CMK (cell line): ENCODE measurements around the gene PPP1R15A.
A peak's percentile ranks its signal among the peaks of the same experiment; 100 is the strongest.
"Not testable (repeated sequence)": the region's sequence is repeated elsewhere in the genome, so short reads cannot be mapped to it uniquely, and the experiment has no call there.

Source experiments
- DNase-seq: peaks from one replicate; pipeline ENCODE4 v3.0.0-alpha.2; 2010; ENCODE audit warnings: low read depth

Gene PPP1R15A

GRCh38 chr19:48881741-48882657 is 9.8 kb downstream of the PPP1R15A start:
- no peak for DNase-seq

- no peak for DNase-seq
These were observed 11.5 kb downstream of the PPP1R15A start for GRCh38 chr19:48883726-48884125.

GRCh38 chr19:48887861-48888612 is 15.8 kb downstream of the PPP1R15A start:
- DNase-seq = no peak

- not testable (repeated sequence) for DNase-seq
These were observed 17.3 kb downstream of the PPP1R15A start for GRCh38 chr19:48889496-48889895.

DNA sequence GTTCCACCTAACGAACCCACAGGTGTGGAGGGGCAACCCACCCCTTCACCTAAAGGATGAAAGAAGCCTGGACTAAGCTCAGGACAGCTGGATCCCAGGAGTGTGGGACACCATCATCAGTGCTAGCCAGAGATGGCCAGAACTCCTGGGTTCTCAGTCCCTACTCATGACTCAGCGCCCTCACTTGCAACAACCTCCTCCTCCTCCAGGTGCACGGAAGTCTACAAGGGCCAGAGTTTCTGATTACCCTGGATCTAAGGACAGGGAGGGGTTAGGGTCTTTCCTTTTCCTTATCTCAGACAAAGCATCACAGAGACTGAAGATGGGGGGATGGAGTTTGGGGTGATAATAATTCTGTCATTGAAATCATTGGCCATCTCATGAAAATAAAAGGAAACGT is 18.3 kb downstream of the PPP1R15A start:
- no peak for DNase-seq

- no peak for DNase-seq
These were observed 23.0 kb downstream of the PPP1R15A start for GRCh38 chr19:48895226-48895625.

DNA sequence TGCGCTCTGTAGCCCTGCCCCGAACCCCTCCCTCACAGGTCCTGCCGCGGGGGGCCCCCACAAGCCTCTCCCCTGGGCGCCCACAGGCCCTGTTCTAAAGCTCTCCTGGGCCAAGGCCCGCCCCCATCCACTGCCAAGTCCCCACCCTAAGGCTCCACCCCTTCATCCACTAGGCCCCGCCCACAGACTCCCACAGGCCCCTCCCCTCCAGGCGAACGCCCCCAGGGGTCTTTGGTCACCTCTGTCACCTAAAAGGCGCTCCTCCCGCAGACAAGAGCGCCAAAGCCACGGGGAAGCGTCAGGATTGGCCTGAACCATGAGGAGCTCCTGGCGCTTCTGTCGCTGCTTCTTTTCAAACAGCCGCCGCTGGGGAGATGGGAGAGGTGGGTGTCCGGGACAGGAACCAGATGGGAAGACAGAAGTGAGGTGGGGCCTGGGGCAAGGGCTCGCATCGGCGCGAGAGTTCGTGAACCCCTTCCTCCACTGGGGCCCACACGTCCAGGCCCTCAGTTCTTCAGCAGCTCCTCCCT is 24.0 kb downstream of the PPP1R15A start:
- DNase-seq = no peak

DNA sequence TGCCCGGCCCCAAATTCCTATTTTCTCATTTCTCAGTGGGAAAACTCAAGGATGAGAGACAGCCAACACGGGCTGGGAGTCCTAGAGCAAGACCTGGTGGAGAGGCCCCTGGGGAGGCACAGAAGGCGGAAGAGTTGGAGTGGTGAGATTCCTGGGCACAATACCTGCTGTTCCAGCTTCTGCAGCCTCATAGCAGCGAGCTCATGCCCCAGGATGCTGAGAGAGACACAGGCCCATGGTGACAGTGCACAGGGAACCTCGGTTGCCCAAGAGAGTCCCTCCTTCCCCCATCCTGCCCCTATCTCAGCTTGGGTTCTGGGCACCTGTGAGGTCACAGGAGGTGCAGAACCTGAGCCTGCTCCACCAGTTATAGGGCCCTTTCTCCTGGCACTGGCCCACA is 25.0 kb downstream of the PPP1R15A start:
- no peak for DNase-seq

DNA sequence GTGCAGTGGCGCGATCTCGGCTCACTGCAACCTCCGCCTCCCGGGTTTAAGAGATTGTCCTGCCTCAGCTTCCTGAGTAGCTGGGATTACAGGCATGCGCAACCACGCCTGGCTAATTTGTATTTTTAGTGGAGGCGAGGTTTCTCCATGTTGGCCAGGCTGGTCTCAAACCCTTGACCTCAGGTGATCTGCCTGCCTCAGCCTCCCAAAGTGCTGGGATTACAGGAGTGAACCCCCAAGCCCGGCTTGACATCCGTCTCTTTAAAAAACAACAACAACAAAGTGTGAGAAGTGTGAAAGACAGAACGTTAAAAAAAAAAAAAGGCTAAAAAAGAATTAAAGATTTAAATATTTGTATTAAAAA is 27.1 kb downstream of the PPP1R15A start:
- not testable (repeated sequence) for DNase-seq

DNA sequence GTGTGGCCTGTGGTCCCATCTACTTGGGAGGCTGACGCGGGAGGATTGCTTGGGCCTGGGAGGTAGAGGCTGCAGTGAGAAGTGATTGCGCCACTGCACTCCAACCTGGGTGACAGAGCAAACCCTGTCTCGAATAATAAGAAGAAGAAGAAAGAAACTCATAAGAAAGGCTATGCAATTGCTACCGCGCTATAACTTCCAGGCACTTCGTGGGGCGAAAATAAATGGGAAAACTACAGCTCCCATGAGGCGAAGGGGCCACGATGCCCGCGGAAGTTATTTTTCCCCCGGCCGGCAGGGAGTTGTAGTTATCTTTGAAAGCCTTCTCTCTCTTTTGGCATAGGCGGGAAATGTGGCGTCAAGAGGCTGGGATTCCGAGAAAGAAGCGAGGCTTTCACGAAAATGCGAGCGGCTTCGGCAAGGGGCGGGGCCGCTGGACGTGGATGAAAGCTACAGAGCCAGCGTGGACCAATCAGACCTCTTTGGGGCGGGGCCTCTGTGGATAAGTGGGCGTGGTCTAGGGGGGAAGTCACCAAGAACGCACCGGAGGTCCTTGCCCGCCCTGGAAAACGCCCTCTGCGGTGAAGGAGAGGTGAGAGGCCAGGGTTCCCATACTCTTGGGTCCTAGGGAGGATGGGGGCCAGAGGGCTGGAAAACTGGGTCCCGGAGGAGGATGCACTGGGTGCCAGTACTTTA is 27.7 kb downstream of the PPP1R15A start, which contains the start of gene NUCB1:
Gene NUCB1, plus strand, starts transcription at position 532 of the 696 bp plus-strand sequence. CDS start 485 bp downstream, outside the sequence.
- peak; percentile 99 for DNase-seq

DNA sequence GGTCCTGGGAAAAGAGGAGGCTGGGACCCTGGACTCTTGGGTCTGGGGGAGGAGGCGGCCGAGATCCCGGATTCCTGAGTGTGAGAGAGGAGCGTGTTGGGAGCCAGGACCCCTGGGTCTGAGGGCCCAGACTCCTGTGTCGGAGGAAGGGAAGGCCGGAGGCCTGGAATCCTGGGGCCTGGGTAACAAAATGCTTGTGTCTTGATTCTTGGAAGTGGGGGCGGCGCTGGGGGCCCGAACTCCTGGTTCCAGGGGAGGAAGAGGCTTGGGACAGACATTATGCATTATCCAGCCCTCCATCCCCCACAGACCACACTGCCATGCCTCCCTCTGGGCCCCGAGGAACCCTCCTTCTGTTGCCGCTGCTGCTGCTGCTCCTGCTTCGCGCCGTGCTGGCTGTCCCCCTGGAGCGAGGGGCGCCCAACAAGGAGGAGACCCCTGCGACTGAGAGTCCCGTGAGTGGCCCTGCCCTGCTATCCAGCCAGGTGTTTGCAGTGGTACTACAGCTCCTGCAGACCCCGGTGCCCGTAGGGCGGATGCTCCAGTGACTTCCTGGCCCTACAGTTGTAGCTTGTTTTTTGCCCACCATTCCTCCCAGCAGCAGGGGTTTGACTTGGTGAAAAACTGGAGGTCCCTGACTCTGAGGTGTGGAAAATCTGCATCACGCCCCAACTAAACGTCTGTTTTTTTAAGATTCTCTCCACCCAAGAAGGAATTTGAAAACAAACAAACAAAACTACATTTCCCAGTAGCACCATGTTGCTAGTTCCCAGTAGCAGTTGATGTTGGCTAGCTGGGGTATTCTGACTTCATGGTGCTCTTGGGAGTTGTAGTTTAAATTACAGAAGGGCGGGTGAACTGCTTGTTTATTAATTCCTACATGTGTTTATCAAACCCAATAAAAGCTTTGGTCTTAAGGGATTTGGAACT is 28.5 kb downstream of the PPP1R15A start:
- DNase-seq = no peak

DNA sequence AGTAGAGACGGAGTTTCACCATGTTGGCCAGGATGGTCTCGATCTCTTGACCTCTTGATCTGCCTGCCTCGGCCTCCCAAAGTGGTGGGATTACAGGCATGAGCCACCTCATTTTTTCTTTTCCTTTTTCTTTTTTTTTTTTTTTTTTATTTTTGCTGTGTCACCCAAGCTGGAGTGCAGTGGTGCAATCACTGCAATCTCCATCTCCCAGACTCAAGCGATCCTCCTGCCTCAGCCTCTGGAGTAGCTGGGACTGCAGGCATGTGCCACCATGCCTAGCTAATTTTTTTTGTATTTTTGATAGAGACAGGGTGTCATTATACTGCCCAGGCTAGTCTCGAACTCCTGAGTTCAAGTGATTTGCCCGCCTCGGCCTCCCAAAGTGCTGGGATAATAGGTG is 30.1 kb downstream of the PPP1R15A start:
- DNase-seq = not testable (repeated sequence)

- DNase-seq = not testable (repeated sequence)
These were observed 31.6 kb downstream of the PPP1R15A start for GRCh38 chr19:48903788-48904187.

GRCh38 chr19:48905664-48906063 is 33.4 kb downstream of the PPP1R15A start:
- no peak for DNase-seq

DNA sequence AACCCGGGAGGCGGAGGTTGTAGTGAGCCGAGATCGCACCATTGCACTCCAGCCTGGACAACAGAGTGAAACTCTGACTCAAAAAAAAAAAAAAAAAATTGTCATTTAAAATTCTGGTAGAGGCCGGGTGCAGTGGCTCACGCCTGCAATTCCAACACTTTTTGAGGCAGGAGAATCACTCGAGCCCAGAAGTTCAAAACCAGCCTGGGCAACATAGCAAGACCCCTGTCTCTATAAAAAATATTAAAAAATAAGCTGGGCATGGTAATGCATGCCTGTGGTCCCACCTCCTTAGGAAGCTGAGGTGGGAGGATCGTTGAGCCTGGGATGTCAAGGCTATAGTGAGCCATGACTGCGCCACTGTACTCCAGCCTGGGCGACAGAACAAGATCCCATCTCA is 34.1 kb downstream of the PPP1R15A start:
- DNase-seq = no peak

DNA sequence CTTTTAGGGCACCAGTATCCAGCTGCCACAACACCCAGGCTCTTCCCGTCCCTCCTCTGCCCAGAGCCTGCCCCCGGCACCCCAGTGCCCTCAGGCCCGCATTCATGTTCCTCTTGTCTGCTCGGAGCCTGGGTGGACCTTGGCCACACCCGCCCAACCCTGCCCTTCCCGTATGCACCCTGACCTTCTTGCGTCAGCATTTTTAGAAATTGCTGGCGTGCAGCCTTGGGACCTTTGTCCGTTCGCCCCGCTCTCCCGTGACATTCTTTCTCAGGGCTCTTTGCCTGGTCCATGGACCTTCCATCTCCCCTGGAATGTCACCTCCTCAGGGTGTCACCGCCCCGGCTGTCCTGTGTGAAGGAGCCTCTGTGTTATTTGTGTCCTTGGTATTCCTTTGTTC is 35.5 kb downstream of the PPP1R15A start:
- DNase-seq = no peak

GRCh38 chr19:48909424-48910077 is 37.3 kb downstream of the PPP1R15A start:
- not testable (repeated sequence) for DNase-seq

DNA sequence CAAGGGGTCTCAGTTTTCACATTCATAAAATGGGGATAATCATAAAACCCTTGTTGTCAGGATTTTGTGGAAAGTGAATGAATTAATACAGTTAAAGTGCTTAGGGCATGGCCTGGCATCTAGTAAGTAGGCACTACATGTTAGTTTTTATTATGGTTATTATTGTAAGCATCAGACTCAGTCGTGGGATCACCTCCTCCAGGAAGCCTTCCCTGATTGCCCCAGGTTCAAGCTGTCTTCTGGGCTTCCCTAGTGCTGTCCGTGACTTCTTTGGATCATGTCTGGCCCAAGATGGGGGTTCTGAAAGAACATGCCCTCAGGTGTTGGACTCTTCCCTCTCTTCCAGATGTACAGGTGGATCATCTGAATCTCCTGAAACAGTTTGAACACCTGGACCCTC is 38.6 kb downstream of the PPP1R15A start:
- no peak for DNase-seq

GRCh38 chr19:48913114-48913889 is 41.1 kb downstream of the PPP1R15A start:
- DNase-seq = no peak

DNA sequence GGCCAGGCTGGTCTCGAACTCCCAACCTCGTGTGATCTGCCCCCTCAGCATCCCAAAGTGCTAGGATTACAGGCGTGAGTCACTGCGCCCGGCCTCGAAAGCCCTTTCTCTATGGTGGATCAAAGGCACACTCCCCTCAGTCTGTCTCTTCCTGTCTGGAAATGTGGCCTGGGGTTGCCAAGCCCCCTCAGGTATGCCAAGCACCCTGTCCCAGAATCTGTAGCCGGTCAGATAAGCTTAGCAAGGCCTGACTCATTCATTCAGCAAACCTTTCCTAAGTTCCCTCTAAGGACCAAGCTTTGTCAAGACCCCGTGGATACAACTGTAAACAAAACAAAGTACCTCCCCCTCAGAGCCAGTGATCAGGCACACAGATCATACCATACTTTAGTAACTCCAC is 42.0 kb downstream of the PPP1R15A start:
- DNase-seq = no peak
